Fibroblast of pulmonary artery (primary cell): ENCODE measurements around the gene CCDC92.

Experiments
- DNase-seq: peaks from one replicate; pipeline ENCODE4 v3.0.0-alpha.2; 2010; ENCODE audit warnings: low read depth
- H3K4me3 ChIP-seq: replicated peaks from 2 replicates; pipeline ENCODE4 v1.5.1; 2011; ENCODE audit warnings: low read depth, mild to moderate bottlenecking, control low read depth, low read length, moderate library complexity
- TF ChIP-seq, protein P1 (sequence below): IDR thresholded peaks from 2 replicates; pipeline ENCODE4 v1.5.1; 2011; ENCODE audit warnings: mild to moderate bottlenecking, control low read depth, low read length, inconsistent platforms; ENCODE audit errors: missing control alignments

Gene CCDC92

DNA sequence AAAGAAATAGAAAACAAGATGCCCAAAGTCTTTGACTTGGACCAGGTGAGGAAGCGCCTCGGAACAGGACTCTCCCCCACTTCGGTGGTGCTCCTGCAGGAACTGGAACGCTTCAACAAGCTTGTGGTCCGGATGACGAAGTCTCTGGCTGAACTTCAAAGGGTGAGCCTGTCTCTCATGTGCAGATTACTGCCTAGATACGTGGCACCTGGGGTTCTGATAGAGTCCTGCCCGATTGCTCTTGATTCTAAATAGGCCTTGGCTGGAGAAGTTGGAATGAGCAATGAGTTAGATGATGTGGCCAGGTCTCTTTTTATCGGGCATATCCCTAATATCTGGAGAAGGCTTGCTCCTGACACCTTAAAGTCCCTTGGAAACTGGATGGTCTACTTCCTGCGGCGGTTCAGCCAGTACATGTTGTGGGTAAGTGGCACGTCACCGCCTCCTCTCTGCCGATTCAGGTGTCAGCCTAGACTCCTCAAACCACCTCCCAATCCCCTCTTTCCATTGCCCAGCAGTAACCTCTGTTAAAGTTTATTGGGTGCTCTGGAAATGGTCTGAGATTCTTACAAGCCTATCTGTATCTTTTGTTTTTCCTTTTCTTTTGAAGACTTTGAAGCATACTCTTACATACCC is 40.8 kb downstream of the CCDC92 start:
- TF ChIP-seq, protein P1, sequence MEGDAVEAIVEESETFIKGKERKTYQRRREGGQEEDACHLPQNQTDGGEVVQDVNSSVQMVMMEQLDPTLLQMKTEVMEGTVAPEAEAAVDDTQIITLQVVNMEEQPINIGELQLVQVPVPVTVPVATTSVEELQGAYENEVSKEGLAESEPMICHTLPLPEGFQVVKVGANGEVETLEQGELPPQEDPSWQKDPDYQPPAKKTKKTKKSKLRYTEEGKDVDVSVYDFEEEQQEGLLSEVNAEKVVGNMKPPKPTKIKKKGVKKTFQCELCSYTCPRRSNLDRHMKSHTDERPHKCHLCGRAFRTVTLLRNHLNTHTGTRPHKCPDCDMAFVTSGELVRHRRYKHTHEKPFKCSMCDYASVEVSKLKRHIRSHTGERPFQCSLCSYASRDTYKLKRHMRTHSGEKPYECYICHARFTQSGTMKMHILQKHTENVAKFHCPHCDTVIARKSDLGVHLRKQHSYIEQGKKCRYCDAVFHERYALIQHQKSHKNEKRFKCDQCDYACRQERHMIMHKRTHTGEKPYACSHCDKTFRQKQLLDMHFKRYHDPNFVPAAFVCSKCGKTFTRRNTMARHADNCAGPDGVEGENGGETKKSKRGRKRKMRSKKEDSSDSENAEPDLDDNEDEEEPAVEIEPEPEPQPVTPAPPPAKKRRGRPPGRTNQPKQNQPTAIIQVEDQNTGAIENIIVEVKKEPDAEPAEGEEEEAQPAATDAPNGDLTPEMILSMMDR = no peak
- H3K4me3 ChIP-seq = no peak overlapping the region
- no peak for DNase-seq

DNA sequence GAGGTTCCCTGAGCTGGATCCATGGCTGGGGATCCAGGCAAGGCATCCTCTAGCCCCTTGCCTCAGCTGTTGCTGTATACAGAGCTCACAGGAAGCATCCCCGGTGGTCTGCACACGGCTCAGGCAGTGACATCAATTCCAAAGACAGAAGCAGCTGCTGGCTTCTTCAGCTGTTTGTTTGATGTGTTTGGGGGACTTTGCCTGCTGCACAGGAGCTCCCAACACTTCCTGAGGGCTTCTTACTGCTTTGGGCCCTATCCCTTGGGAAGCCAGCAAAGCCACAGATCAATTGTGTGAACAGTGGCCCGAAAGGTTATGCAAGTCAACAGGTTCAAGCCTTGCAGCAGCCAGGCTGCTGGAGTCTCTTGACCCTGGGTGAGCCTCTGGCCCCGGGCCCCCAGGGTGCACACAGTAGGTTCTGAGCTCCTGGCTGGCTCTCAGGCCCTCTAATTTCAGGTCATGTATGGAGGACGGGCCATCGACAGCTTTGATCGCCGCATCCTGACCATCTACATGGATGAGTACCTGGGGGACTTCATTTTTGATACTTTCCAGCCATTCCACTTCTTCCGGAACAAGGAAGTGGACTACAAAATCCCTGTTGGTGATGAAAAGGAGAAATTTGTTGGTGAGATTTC is 42.6 kb downstream of the CCDC92 start:
- DNase-seq = no peak
- TF ChIP-seq, protein P1 = no peak
- no peak overlapping the region for H3K4me3 ChIP-seq

DNA sequence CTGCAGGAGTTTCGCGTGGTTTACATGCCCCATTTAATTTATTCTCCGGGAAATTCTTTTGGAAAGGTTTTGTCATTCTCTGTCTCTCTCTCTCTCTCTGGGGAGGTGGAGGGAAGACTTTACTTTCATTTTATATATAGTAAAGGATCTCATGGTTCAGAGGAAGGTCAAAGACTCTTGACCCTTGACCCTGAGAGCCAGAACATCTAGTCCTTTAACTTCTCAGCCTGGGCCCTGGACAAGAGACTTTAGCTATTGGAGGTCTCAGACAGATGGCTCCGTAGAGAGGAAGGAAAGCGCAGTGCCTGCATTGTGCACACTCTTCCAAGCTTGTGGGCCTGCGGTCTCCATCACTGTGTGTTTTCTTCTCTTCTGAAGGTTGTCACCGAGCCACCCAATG is 43.7 kb downstream of the CCDC92 start:
- no peak for DNase-seq
- TF ChIP-seq, protein P1 = no peak
- no peak overlapping the region for H3K4me3 ChIP-seq

DNA sequence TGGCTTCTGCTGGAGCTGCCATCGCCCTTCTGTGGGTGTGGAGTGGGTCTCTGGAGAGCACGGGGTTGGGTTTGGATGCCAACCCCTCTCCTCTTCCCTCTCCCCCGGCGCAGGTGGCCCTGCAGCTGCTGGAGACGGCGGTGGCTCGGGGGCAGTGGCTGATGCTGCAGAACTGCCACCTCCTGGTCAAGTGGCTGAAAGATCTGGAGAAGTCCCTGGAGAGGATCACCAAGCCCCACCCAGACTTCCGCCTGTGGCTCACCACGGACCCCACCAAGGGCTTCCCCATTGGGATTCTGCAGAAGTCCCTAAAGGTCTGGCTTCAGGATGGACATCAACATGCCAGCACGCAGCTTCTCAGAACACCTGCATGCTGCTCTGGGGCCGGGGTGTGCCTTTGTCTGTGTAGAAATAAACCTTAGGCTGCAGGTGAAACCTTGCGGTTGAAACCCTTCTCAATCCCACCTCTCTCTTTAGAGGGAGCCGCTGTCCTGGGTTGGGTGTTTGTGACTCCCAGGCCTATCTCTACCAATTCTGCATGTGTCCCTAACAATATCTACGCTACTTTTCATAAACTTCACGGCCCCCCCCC is 44.3 kb downstream of the CCDC92 start:
- TF ChIP-seq, protein P1 = no peak
- no peak for DNase-seq
- H3K4me3 ChIP-seq = no peak overlapping the region

DNA sequence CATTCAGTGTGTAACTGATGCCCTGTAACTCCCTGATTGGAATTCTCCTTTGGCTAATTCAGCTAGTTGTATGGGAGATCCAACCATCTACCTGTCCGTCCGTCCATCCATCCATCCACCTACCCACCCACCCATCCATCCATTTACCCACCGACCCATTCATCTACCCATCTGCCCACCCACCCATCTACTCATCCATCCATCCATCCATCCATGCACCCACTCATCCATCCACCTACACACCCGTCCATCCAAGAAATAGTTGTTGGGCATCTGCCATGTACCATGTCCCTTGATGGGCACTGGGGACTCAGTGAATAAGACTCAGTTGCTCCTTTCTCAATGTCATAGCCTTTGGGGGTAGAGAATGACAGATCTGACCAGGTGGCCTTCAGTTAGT is 48.1 kb downstream of the CCDC92 start:
- TF ChIP-seq, protein P1 = no peak

GRCh38 chr12:123923927-123924326 is 48.7 kb downstream of the CCDC92 start:
- DNase-seq = no peak
- H3K4me3 ChIP-seq = no peak overlapping the region
- TF ChIP-seq, protein P1 = no peak

More for the DNA sequence above, 48.1 kb downstream of the CCDC92 start:
- DNase-seq = no peak
- H3K4me3 ChIP-seq = no peak overlapping the region
